OCI-LY3 (cell line): ENCODE data around the gene TRAPPC1.

ENCODE experiments used
- H2AFZ ChIP-seq: fragments of 200-600, 300-600 bp; shearing (Covaris generic); 2 replicates; pipeline ENCODE4 v1.6.0; 2014; ENCODE audit warnings: antibody characterized with exemption, low read depth, low read length
- H3K27ac ChIP-seq: fragments of 200-600, 300-600 bp; sonication (generic); 2 replicates; pipeline ENCODE4 v1.5.1; 2014; ENCODE audit warnings: mild to moderate bottlenecking, low read length, moderate library complexity, mixed read lengths
- H3K27me3 ChIP-seq: fragments of 200-600, 300-600 bp; sonication (generic); 2 replicates; pipeline ENCODE4 v1.6.1; 2014; ENCODE audit warnings: low read depth, low read length, mixed read lengths
- H3K36me3 ChIP-seq: fragments of 200-600, 300-600 bp; sonication (generic); replicated peaks from 2 replicates; pipeline ENCODE3; 2014; ENCODE audit warnings: low read depth, low read length, mixed read lengths
- H3K4me1 ChIP-seq: fragments of 300-600, 200-600 bp; sonication (generic); 2 replicates; pipeline ENCODE4 v1.6.1; 2014; ENCODE audit warnings: low read length, mixed read lengths
- H3K4me2 ChIP-seq: fragments of 200-600, 300-600 bp; sonication (generic); 2 replicates; pipeline ENCODE4 v1.6.1; 2014; ENCODE audit warnings: low read length, mixed read lengths
- H3K4me3 ChIP-seq: fragments of 300-600, 200-600 bp; sonication (generic); 2 replicates; pipeline ENCODE4 v1.5.1; 2014; ENCODE audit warnings: antibody characterized with exemption, mild to moderate bottlenecking, low read length, moderate library complexity
- H3K79me2 ChIP-seq: fragments of 300-600, 200-600 bp; shearing (Covaris generic); 2 replicates; pipeline ENCODE4 v1.6.1; 2014; ENCODE audit warnings: mild to moderate bottlenecking, low read length, mixed read lengths
- H3K9ac ChIP-seq: fragments of 300-600, 200-600 bp; shearing (Covaris generic); 2 replicates; pipeline ENCODE4 v1.6.0; 2014; ENCODE audit warnings: mild to moderate bottlenecking, low read length, moderate library complexity
- H3K9me3 ChIP-seq: fragments of 200-600, 300-600 bp; shearing (Covaris generic); 2 replicates; pipeline ENCODE4 v1.6.1; 2014; ENCODE audit warnings: low read length, mixed read lengths; ENCODE audit not compliant: insufficient read depth
- H4K20me1 ChIP-seq: fragments of 200-600, 300-600 bp; sonication (generic); 2 replicates; pipeline ENCODE4 v1.6.1; 2016; ENCODE audit warnings: low read length, mixed read lengths; ENCODE audit not compliant: insufficient read depth
- EZH2phosphoT487 ChIP-seq: fragments of 200-600 bp; shearing (Covaris generic); IDR thresholded peaks from 2 replicates; pipeline ENCODE4 v1.6.1; 2018; ENCODE audit warnings: antibody characterized with exemption, mixed run types, low read depth
- TF ChIP-seq, protein P1 (sequence below): fragments of 200-600, 300-600 bp; sonication (generic); IDR thresholded peaks from 2 replicates; pipeline ENCODE4 v1.5.1; 2014; ENCODE audit warnings: antibody characterized with exemption, low read length, low read depth

The TRAPPC1 gene

DNA sequence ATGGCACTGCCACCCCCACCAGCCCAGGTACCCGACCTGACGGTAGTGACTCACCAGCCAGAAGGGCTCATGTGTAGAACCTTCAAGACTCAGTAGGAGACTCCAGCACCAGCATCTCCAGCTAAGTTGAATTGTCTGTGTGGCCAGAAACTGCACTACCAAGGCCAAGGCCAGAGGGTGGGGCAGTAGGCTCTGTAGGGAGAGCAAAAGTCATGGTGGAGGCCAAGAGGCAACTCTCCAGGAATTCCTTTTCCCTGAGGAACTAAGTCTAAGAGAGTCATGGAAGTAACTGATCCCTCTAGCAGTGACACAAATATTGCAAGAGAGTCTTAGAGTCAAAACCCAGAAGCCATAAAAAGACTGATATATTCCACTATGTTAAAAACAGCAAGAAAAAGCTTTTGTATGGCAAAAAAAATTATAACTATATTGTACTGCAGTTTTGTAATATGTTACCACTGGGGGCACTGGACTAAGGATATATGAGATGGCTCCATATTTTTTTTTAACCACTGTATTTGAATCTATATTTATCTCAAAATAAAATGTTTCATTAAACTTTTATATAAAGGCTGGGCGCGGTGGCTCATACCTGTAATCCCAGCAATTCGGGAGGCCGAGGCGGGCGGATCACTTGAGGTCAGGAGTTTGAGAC lies 40.5 kb upstream of the TRAPPC1 start:
- H3K27ac ChIP-seq, result no peak overlapping the region
- H3K9me3 ChIP-seq, result no peaks in the 10 kb centered on the region
- no peaks in the 10 kb centered on the region for H3K36me3 ChIP-seq
- H3K4me3 ChIP-seq, result no peak overlapping the region
- H3K4me2 ChIP-seq, result no peak overlapping the region
- TF ChIP-seq EZH2phosphoT487, result no peak
- TF ChIP-seq, protein P1, sequence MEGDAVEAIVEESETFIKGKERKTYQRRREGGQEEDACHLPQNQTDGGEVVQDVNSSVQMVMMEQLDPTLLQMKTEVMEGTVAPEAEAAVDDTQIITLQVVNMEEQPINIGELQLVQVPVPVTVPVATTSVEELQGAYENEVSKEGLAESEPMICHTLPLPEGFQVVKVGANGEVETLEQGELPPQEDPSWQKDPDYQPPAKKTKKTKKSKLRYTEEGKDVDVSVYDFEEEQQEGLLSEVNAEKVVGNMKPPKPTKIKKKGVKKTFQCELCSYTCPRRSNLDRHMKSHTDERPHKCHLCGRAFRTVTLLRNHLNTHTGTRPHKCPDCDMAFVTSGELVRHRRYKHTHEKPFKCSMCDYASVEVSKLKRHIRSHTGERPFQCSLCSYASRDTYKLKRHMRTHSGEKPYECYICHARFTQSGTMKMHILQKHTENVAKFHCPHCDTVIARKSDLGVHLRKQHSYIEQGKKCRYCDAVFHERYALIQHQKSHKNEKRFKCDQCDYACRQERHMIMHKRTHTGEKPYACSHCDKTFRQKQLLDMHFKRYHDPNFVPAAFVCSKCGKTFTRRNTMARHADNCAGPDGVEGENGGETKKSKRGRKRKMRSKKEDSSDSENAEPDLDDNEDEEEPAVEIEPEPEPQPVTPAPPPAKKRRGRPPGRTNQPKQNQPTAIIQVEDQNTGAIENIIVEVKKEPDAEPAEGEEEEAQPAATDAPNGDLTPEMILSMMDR, result no peak
- H3K79me2 ChIP-seq, result no peaks in the 10 kb centered on the region
- no peak overlapping the region for H2AFZ ChIP-seq
- no peaks in the 10 kb centered on the region for H4K20me1 ChIP-seq
- no peaks in the 10 kb centered on the region for H3K4me1 ChIP-seq
- H3K9ac ChIP-seq, result no peak overlapping the region
- no peaks in the 10 kb centered on the region; the same call in 1 of the 2 replicates for H3K27me3 ChIP-seq

DNA sequence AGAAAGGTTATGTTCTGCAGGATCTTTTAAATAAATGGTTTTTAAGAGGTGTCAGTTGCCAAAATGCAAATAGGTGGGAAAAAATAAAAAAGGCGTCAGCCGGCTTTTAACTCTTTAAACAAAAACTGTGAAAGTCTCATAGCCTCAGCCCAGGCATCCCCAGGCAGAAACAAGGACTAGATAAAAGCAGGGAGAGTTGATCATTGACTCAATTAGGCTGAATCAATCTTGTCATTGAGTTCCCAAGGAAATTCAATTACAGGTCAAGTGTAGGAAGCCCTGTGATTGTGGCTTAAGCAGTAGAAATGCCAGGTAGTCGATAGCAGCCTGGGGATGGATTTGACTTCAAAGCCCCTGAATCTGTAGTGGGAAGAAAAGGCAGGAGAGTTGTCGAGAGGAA lies 39.9 kb upstream of the TRAPPC1 start:
- no peak overlapping the region for H3K9ac ChIP-seq
- H3K4me1 ChIP-seq, result no peaks in the 10 kb centered on the region
- no peaks in the 10 kb centered on the region; the same call in 1 of the 2 replicates for H3K27me3 ChIP-seq
- H3K4me2 ChIP-seq, result no peak overlapping the region
- H3K36me3 ChIP-seq, result no peaks in the 10 kb centered on the region
- no peaks in the 10 kb centered on the region for H4K20me1 ChIP-seq
- no peak overlapping the region for H3K27ac ChIP-seq
- H3K4me3 ChIP-seq, result no peak overlapping the region
- H2AFZ ChIP-seq, result no peak overlapping the region
- TF ChIP-seq, protein P1, result no peak
- no peak for TF ChIP-seq EZH2phosphoT487
- H3K9me3 ChIP-seq, result no peaks in the 10 kb centered on the region
- H3K79me2 ChIP-seq, result no peaks in the 10 kb centered on the region

DNA sequence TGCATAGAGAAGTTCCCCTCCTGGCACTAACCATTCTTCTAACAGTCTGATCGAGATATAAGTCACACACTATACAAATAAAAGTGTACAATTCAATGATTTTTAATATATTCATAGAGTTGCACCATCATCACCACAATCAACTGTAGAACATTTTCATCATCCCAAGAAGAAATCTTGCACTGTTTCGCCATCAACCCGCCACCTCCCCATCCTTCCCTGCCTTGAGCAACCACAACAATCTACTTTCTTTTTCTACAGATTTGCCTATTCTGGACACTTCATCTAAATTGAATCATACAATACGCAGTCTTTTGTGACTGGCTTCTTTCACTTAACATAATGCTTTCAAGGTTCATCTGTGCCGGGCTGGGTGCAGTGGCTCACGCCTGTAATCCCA lies 37.7 kb upstream of the TRAPPC1 start:
- H3K27ac ChIP-seq, result no peak overlapping the region
- no peak overlapping the region for H3K9ac ChIP-seq
- H3K79me2 ChIP-seq, result no peaks in the 10 kb centered on the region
- no peaks in the 10 kb centered on the region for H3K4me1 ChIP-seq
- no peaks in the 10 kb centered on the region for H4K20me1 ChIP-seq
- TF ChIP-seq, protein P1, result no peak
- no peak for TF ChIP-seq EZH2phosphoT487
- H3K4me3 ChIP-seq, result no peak overlapping the region
- H3K9me3 ChIP-seq, result no peaks in the 10 kb centered on the region
- no peaks in the 10 kb centered on the region for H3K36me3 ChIP-seq
- H3K4me2 ChIP-seq, result no peak overlapping the region
- no peak overlapping the region for H2AFZ ChIP-seq
- no peaks in the 10 kb centered on the region; the same call in 1 of the 2 replicates for H3K27me3 ChIP-seq

DNA sequence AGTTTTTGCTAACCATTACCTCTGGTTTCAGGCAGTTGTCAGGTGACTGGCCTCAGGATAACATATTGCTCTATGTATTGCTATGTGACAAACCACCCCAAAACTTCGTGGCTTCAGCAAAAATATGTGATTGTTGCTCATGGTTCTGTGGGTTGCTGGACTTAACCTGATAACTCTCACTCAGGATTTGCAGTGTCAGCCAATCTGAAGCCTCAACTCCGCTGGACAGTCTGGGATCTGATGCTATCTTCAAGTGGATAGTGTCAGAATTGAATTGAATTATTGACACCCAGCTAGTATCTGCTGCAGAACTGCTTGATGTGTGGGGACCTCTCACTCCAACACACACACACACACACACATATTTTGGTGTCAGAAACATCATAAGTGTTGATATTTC lies 36.0 kb upstream of the TRAPPC1 start:
- no peaks in the 10 kb centered on the region for H3K9me3 ChIP-seq
- no peaks in the 10 kb centered on the region for H3K79me2 ChIP-seq
- no peak overlapping the region for H3K4me3 ChIP-seq
- TF ChIP-seq, protein P1, result no peak
- no peak for TF ChIP-seq EZH2phosphoT487
- H3K27ac ChIP-seq, result no peak overlapping the region
- H3K27me3 ChIP-seq, result no peaks in the 10 kb centered on the region; the same call in 1 of the 2 replicates
- no peak overlapping the region for H3K4me2 ChIP-seq
- no peak overlapping the region for H2AFZ ChIP-seq
- no peaks in the 10 kb centered on the region for H3K36me3 ChIP-seq
- H3K9ac ChIP-seq, result no peak overlapping the region
- H4K20me1 ChIP-seq, result no peaks in the 10 kb centered on the region
- H3K4me1 ChIP-seq, result no peaks in the 10 kb centered on the region
